Measurements from ENCODE around the gene CIAPIN1.
"Not testable (repeated sequence)": the region's sequence is repeated elsewhere in the genome, so short reads cannot be mapped to it uniquely, and the experiment has no call there.

The CIAPIN1 gene

GRCh38 chr16:57476546-57477410 lies 29.6 kb upstream of the CIAPIN1 start:
- DNase-seq, result no peak

- no peak for DNase-seq
These were observed 28.6 kb upstream of the CIAPIN1 start for GRCh38 chr16:57475711-57476339.

GRCh38 chr16:57474671-57475661 lies 27.8 kb upstream of the CIAPIN1 start:
- DNase-seq, result no peak

GRCh38 chr16:57473906-57474305 lies 26.7 kb upstream of the CIAPIN1 start:
- DNase-seq, result no peak

GRCh38 chr16:57473176-57473840 lies 26.1 kb upstream of the CIAPIN1 start:
- no peak for DNase-seq

- no peak for DNase-seq
These were observed 25.5 kb upstream of the CIAPIN1 start for GRCh38 chr16:57472665-57473060.

- no peak for DNase-seq
These were observed 24.9 kb upstream of the CIAPIN1 start for GRCh38 chr16:57471852-57472664.

GRCh38 chr16:57471209-57471608 lies 24.0 kb upstream of the CIAPIN1 start:
- DNase-seq, result no peak

- no peak for DNase-seq
These were observed 23.5 kb upstream of the CIAPIN1 start for GRCh38 chr16:57470711-57471110.

- no peak for DNase-seq
These were observed 22.8 kb upstream of the CIAPIN1 start for GRCh38 chr16:57469917-57470470.

GRCh38 chr16:57469046-57469445 lies 21.9 kb upstream of the CIAPIN1 start:
- no peak for DNase-seq

GRCh38 chr16:57468346-57468745 lies 21.2 kb upstream of the CIAPIN1 start:
- no peak for DNase-seq

- no peak for DNase-seq
These were observed 17.3 kb upstream of the CIAPIN1 start for GRCh38 chr16:57464523-57464922.

- DNase-seq, result no peak
These were observed 15.8 kb upstream of the CIAPIN1 start for GRCh38 chr16:57462978-57463362.

- no peak for DNase-seq
These were observed 15.2 kb upstream of the CIAPIN1 start, which contains the start of gene POLR2C for GRCh38 chr16:57462209-57462977. POLR2C (plus strand) TSS chr16:57462679; CDS start chr16:57462725, 46 bp downstream.

GRCh38 chr16:57452021-57452420 lies 4.8 kb upstream of the CIAPIN1 start:
- no peak for DNase-seq

GRCh38 chr16:57446531-57447185 lies 527 bp downstream of the CIAPIN1 start:
- no peak for DNase-seq

GRCh38 chr16:57445510-57445909 lies 1.7 kb downstream of the CIAPIN1 start:
- no peak for DNase-seq

- DNase-seq, result no peak
These were observed 2.5 kb downstream of the CIAPIN1 start for GRCh38 chr16:57444711-57445110.

- not testable (repeated sequence) for DNase-seq
These were observed 6.6 kb downstream of the CIAPIN1 start for GRCh38 chr16:57440551-57440950.
